Cerebellar nuclear complex (tissue), 1 donor: ENCODE results near the gene RAPGEF4.

Source experiments
- DNase-seq, 2 experiments: peaks; one replicate each; lab custom pipeline; 2025; lab: John Stamatoyannopoulos, UW

RAPGEF4 gene

GRCh38 chr2:172938713-172939375 is 203.2 kb downstream of the RAPGEF4 start:
- no peak for DNase-seq

GRCh38 chr2:172943539-172943938 is 207.9 kb downstream of the RAPGEF4 start:
- DNase-seq, result no peak

- no peak for DNase-seq
Observed at GRCh38 chr2:172944022-172944793, 208.6 kb downstream of the RAPGEF4 start.

GRCh38 chr2:172944794-172945509 is 209.3 kb downstream of the RAPGEF4 start:
- no peak for DNase-seq

- DNase-seq, result no peak
Observed at GRCh38 chr2:172945510-172945850, 209.8 kb downstream of the RAPGEF4 start.

- no peak for DNase-seq
Observed at GRCh38 chr2:172947461-172948153, 212.0 kb downstream of the RAPGEF4 start.

GRCh38 chr2:172949522-172949921 is 213.9 kb downstream of the RAPGEF4 start:
- no peak for DNase-seq

GRCh38 chr2:172950565-172950964 is 214.9 kb downstream of the RAPGEF4 start:
- no peak for DNase-seq

GRCh38 chr2:172951554-172951953 is 215.9 kb downstream of the RAPGEF4 start:
- no peak for DNase-seq

- DNase-seq, result no peak
Observed at GRCh38 chr2:172953411-172953810, 217.8 kb downstream of the RAPGEF4 start.

GRCh38 chr2:172953970-172954852 is 218.6 kb downstream of the RAPGEF4 start:
- DNase-seq, result no peak

- DNase-seq, result no peak
Observed at GRCh38 chr2:172955587-172955986, 219.9 kb downstream of the RAPGEF4 start.

GRCh38 chr2:172957734-172958133 is 222.1 kb downstream of the RAPGEF4 start:
- no peak for DNase-seq

- no peak for DNase-seq
Observed at GRCh38 chr2:172962082-172962481, 226.4 kb downstream of the RAPGEF4 start.

- no peak for DNase-seq
Observed at GRCh38 chr2:172962824-172963223, 227.2 kb downstream of the RAPGEF4 start.

- no peak for DNase-seq
Observed at GRCh38 chr2:172964511-172965139, 229.0 kb downstream of the RAPGEF4 start.

- no peak for DNase-seq
Observed at GRCh38 chr2:172965433-172966212, 230.0 kb downstream of the RAPGEF4 start.

- DNase-seq, result no peak
Observed at GRCh38 chr2:172967036-172967982, 231.7 kb downstream of the RAPGEF4 start.

GRCh38 chr2:172968061-172968469 is 232.4 kb downstream of the RAPGEF4 start:
- DNase-seq, result no peak
